Measurements from ENCODE around the gene MYL3.

The MYL3 gene

DNA sequence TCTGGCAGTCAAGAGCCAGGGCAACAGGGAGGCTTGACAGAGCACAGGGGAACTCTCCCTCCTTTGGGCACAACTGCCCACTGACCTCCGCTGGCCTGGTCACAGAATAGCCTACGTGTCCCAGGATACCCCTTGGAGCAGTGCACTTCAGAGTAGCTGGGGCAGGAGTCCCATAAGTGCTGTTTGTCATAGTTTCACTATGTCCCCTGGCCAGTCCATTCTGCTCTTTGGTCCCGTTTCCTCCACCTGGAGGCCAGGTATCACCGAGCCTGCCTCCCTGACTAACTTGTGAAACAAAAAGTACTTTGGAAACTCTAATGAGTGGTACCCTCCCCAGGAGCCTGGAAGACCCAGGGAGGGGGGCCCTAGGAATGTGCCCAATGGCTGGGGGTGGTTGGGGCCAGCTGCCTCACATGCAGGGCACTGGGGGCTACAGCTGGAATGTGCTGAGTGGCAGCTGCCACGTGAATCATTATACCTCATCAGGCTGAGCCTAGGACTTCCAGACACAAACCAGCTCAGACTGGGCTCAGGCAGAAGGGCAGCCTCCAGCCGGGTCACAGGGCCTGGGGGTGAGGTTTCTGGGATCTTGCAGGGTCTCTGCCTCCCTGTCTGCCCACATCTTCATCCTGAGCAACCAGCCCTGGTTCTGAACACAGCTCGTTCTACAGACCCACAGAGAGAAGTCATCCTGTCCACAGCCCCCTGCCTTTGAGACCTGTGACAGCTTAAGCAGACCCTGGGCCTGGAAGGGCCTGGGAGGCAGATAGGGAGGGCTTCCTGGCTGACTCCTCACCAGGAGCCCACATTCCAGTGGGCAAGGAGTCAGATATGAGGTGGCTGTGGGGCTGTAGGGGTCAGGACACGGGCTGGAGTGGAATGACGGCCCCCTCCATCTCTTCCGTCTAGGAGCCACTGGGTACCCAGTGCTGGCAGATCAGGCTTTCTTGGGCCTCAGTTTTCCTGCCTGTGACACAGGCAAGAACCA, 13.4 kb upstream of the MYL3 start:
- TF ChIP-seq ZFX (IDR thresholded peaks at IDR 0.05; ENCODE audit: borderline replicate concordance): no peak
- TF ChIP-seq, protein P1, sequence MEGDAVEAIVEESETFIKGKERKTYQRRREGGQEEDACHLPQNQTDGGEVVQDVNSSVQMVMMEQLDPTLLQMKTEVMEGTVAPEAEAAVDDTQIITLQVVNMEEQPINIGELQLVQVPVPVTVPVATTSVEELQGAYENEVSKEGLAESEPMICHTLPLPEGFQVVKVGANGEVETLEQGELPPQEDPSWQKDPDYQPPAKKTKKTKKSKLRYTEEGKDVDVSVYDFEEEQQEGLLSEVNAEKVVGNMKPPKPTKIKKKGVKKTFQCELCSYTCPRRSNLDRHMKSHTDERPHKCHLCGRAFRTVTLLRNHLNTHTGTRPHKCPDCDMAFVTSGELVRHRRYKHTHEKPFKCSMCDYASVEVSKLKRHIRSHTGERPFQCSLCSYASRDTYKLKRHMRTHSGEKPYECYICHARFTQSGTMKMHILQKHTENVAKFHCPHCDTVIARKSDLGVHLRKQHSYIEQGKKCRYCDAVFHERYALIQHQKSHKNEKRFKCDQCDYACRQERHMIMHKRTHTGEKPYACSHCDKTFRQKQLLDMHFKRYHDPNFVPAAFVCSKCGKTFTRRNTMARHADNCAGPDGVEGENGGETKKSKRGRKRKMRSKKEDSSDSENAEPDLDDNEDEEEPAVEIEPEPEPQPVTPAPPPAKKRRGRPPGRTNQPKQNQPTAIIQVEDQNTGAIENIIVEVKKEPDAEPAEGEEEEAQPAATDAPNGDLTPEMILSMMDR (IDR thresholded peaks at IDR 0.05): no peak
- no peak overlapping the region for H3K27ac ChIP-seq

DNA sequence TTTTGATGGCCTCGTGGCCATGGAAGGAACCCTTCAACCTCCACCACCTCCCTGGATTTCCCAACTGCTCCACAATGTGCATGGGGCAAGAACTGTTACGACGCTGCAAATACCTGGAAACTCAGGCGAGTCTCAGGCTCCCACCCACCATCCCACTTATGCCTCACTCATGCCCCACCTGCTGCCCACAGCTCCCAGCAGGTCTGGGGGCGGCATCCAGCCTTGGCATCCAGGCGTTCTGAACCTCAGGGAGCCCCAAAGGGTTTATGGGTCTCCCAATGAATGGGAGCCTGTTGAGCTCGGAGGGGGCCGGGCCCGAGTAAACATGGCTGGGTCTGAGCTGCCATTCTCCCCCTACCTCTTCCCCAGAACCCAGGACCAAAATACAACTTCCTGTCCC, 12.3 kb upstream of the MYL3 start:
- no peak for TF ChIP-seq ZFX (IDR thresholded peaks at IDR 0.05; ENCODE audit: borderline replicate concordance)
- TF ChIP-seq, protein P1 (IDR thresholded peaks at IDR 0.05): no peak
- H3K27ac ChIP-seq: no peak overlapping the region

DNA sequence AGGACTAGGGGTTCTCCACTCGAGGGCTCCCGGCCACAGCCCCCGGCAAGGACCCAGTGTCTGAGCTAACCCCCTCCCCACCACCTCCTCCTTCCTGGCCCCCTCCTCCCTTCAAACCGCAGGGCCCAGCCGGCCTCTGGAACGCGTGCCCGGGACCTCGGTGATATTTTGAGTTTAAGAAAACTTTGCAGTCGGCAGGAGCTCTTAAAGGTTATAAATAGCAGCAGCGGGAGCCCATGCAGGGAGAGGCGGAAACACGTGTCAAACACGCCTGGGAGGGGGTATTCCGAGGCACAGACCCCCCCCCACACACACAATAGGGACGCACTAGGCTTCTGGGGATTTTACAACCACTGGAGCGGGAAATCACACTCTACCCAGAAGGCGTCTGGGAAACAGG, 11.2 kb upstream of the MYL3 start:
- no peak overlapping the region for H3K27ac ChIP-seq
- TF ChIP-seq ZFX (IDR thresholded peaks at IDR 0.05; ENCODE audit: borderline replicate concordance): no peak

DNA sequence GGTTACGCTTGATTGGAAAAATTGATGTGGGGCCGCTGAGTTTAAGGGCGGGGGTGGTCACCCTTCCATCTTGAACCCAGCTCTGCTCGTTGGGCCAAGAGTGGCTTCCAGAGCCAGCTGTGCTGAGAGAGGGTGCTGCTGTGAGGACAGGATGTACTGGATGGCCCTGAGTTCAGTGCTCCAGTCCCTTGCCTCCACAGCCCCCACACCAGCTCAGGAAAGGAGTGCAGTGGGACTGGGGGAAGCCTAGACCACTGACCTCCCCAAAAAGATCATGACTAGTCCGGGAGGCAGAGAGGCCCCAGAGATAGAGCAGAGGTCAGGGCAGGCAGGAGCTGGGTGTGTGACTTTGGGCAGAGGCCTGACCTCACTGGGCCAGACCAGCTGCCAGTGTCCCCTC, 10.3 kb upstream of the MYL3 start:
- H3K27ac ChIP-seq: no peak overlapping the region
- TF ChIP-seq, protein P1 (IDR thresholded peaks at IDR 0.05): no peak
- no peak for TF ChIP-seq ZFX (IDR thresholded peaks at IDR 0.05; ENCODE audit: borderline replicate concordance)

DNA sequence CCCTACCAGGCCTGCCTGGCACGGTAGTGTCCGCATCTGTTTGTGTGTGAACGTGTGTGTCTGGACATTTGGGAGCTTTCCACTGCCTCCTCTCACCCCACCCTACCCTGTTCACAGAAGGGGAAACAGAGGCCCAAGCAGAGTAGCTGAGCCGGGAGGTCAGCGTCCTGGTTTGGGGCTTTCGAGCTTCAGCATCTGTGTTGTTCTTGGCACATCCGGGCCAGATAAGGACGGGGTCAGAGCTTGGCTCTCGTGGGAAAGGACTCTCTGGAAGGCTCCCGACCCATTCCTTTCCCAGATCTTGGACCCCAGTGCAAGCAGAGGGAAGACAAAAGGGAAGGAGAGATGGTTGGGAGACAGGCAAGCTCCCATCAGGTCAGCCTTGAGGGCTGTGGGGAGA, 8.0 kb upstream of the MYL3 start:
- TF ChIP-seq ZFX (IDR thresholded peaks at IDR 0.05; ENCODE audit: borderline replicate concordance): no peak
- TF ChIP-seq, protein P1 (IDR thresholded peaks at IDR 0.05): no peak
- H3K27ac ChIP-seq: no peak overlapping the region

DNA sequence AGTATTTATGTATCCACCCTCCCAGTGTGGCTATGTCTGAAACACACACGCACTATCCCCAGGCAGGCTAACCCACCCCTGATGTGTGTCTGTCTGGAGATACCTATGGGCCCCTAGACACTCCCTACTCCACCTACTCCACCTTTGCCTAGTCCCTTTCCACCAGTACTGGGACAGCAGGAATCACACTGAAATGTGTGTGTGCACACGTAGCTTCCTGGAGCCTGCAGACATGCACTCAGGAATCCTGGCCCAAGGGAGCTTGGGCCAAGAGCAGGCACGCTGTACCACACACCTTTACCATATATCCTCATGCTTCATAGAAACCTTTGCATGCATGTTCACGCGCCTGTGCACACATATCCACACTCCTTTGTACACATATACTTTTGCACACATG, 7.4 kb upstream of the MYL3 start:
- H3K27ac ChIP-seq: no peak overlapping the region
- no peak for TF ChIP-seq ZFX (IDR thresholded peaks at IDR 0.05; ENCODE audit: borderline replicate concordance)
- TF ChIP-seq, protein P1 (IDR thresholded peaks at IDR 0.05): no peak

DNA sequence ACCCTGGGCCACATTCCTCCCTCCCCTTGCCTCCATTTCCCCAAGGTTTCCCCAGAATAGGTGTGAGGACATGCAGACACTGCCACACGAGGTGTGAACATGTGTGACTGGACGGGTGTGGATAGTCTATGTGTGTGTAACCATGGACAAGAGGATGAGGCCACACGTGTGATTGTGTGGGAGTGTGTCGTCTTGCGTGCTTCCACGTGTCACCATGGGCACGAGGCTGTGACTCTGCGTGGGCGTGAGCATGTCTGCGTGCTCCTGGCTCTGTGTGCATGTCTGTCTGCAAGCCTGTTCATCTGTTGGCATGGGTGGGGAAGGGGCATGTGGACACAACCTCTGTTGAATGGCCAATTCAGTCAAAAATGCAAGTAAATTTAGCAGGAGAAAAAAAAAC, 6.2 kb upstream of the MYL3 start:
- TF ChIP-seq, protein P1 (IDR thresholded peaks at IDR 0.05): no peak
- TF ChIP-seq ZFX (IDR thresholded peaks at IDR 0.05; ENCODE audit: borderline replicate concordance): no peak
- no peak overlapping the region for H3K27ac ChIP-seq

All from 22Rv1 (cell line).